IMR-90 (cell line): Measurements from ENCODE around the gene ADAMTS14. TPM values are rescaled to one million over a fixed set of nuclear protein-coding genes. Genes with fewer than 3 reads are reported as not detected.

Experiments used
- ATAC-seq: fragments of 200-7000 bp; cut with Tn5 transposase; 2 replicates; pipeline ENCODE4 v1.9.1; 2020; ENCODE audit warnings: low read depth, mild to moderate bottlenecking, moderate library complexity
- BruUV-seq: library from RNA; stranded (reverse); fragments of 400-500 nt; replicated peaks from 2 replicates; lab custom pipeline; 2021; lab: Mats Ljungman, UMichigan
- CTCF ChIA-PET: fragments of 300-600 bp; formaldehyde crosslinking; extraction: SDS; loops from one replicate; lab custom pipeline; 2021; ENCODE audit warnings: antibody characterized with exemption; lab: Yijun Ruan, JAX
- POLR2A ChIA-PET: fragments of 300-600 bp; sonication (Branson Sonifier 250); formaldehyde crosslinking; loops from one replicate; lab custom pipeline; 2022; ENCODE audit warnings: antibody characterized with exemption; ENCODE audit not compliant: unreplicated experiment; lab: Charles Lee
- DNase-seq: peaks from one replicate; pipeline ENCODE4 v3.0.0; 2013
- H2AFZ ChIP-seq: replicated peaks from 2 replicates; pipeline ENCODE3; 2013; ENCODE audit warnings: low read length, mild to moderate bottlenecking; ENCODE audit not compliant: poor library complexity
- H2AK5ac ChIP-seq: 2 replicates; pipeline ENCODE4 v1.6.1; 2013; ENCODE audit warnings: low read depth, low read length, inconsistent platforms
- H2AK9ac ChIP-seq: replicated peaks from 2 replicates; pipeline ENCODE3; 2013; ENCODE audit warnings: mild to moderate bottlenecking, low read depth, low read length, moderate library complexity; ENCODE audit not compliant: poor library complexity
- H2BK120ac ChIP-seq: 2 replicates; pipeline ENCODE4 v1.6.1; 2013; ENCODE audit warnings: low read depth, low read length, inconsistent platforms
- H2BK15ac ChIP-seq: 3 replicates; pipeline ENCODE4 v1.6.1; 2013; ENCODE audit warnings: low read depth, low read length, inconsistent platforms
- H2BK20ac ChIP-seq: 2 replicates; pipeline ENCODE4 v1.6.1; 2013; ENCODE audit warnings: low read depth, mild to moderate bottlenecking, inconsistent platforms, low read length, moderate library complexity
- H2BK5ac ChIP-seq: 2 replicates; pipeline ENCODE4 v1.6.1; 2013; ENCODE audit warnings: mild to moderate bottlenecking, low read depth, low read length, inconsistent platforms; ENCODE audit not compliant: poor library complexity, severe bottlenecking
- H3K14ac ChIP-seq: replicated peaks from 2 replicates; pipeline ENCODE4 v1.6.1; 2013; ENCODE audit warnings: low read depth, low read length, inconsistent platforms
- H3K18ac ChIP-seq: 2 replicates; pipeline ENCODE4 v1.6.1; 2013; ENCODE audit warnings: low read depth, low read length, control low read depth
- H3K23ac ChIP-seq: 2 replicates; pipeline ENCODE4 v1.6.1; 2013; ENCODE audit warnings: low read depth, low read length, inconsistent platforms
- H3K27ac ChIP-seq: 2 replicates; pipeline ENCODE4 v1.5.1; 2013; ENCODE audit warnings: mild to moderate bottlenecking, control low read depth, low read length; ENCODE audit not compliant: insufficient read depth
- H3K27me3 ChIP-seq: 2 replicates; pipeline ENCODE4 v1.6.1; 2013; ENCODE audit warnings: low read length; ENCODE audit not compliant: control insufficient read depth, insufficient read depth
- H3K36me3 ChIP-seq: 2 replicates; pipeline ENCODE4 v1.6.1; 2013; ENCODE audit warnings: low read length, mixed read lengths; ENCODE audit not compliant: control insufficient read depth, insufficient read depth
- H3K4ac ChIP-seq: 2 replicates; pipeline ENCODE4 v1.6.1; 2013; ENCODE audit warnings: low read depth, low read length, inconsistent platforms
- H3K4me1 ChIP-seq: 2 replicates; pipeline ENCODE4 v1.6.1; 2013; ENCODE audit warnings: low read length, mixed read lengths; ENCODE audit not compliant: control insufficient read depth, insufficient read depth
- H3K4me2 ChIP-seq: 2 replicates; pipeline ENCODE4 v1.6.1; 2013; ENCODE audit warnings: low read depth, mild to moderate bottlenecking, control low read depth, low read length, moderate library complexity
- H3K4me3 ChIP-seq: 2 replicates; pipeline ENCODE4 v1.5.1; 2013; ENCODE audit warnings: low read depth, mild to moderate bottlenecking, control low read depth, low read length, moderate library complexity; ENCODE audit not compliant: insufficient read depth
- H3K56ac ChIP-seq: 2 replicates; pipeline ENCODE4 v1.6.1; 2013; ENCODE audit warnings: low read length, inconsistent platforms; ENCODE audit not compliant: insufficient read depth; ENCODE audit errors: extremely low read depth
- H3K79me1 ChIP-seq, 2 experiments: 2 replicates each; pipeline ENCODE4 v1.6.1; 2013; ENCODE audit warnings: low read length in 2 of 2, inconsistent platforms in 1 of 2, low read depth in 1 of 2
- H3K9ac ChIP-seq: 2 replicates; pipeline ENCODE4 v1.6.1; 2013; ENCODE audit warnings: low read depth, low read length, control low read depth
- H3K9me1 ChIP-seq: 2 replicates; pipeline ENCODE4 v1.6.1; 2013; ENCODE audit warnings: low read length, inconsistent platforms; ENCODE audit not compliant: insufficient read depth
- H3K9me3 ChIP-seq: 2 replicates; pipeline ENCODE4 v1.6.1; 2013; ENCODE audit warnings: low read length; ENCODE audit not compliant: control insufficient read depth, insufficient read depth
- H4K20me1 ChIP-seq: 2 replicates; pipeline ENCODE4 v1.6.1; 2013; ENCODE audit warnings: low read length, inconsistent platforms; ENCODE audit not compliant: insufficient read depth
- H4K5ac ChIP-seq: 2 replicates; pipeline ENCODE4 v1.6.1; 2013; ENCODE audit warnings: mild to moderate bottlenecking, low read depth, low read length, control low read depth
- H4K8ac ChIP-seq, 2 experiments: 2 replicates each; pipeline ENCODE4 v1.6.1; 2013; ENCODE audit warnings: low read depth in 2 of 2, low read length in 2 of 2, control low read depth in 1 of 2, inconsistent platforms in 1 of 2
- H4K91ac ChIP-seq: 2 replicates; pipeline ENCODE4 v1.6.1; 2013; ENCODE audit warnings: low read depth, low read length, inconsistent platforms; ENCODE audit not compliant: insufficient read depth
- BHLHE40 ChIP-seq: fragments of 150-350 bp; IDR thresholded peaks from 2 replicates; pipeline ENCODE4 v1.6.1; 2016; ENCODE audit warnings: mild to moderate bottlenecking, low read depth, low read length
- CEBPB ChIP-seq: IDR thresholded peaks from 2 replicates; pipeline ENCODE4 v1.6.1; 2012; ENCODE audit warnings: low read depth, low read length, improper control_type of control experiment
- FOS ChIP-seq: fragments of 150-350 bp; IDR thresholded peaks from 2 replicates; pipeline ENCODE4 v1.6.1; 2016; ENCODE audit warnings: low read depth, low read length
- MAFK ChIP-seq: IDR thresholded peaks from 2 replicates; pipeline ENCODE4 v1.6.1; 2012; ENCODE audit warnings: low read depth, low read length, improper control_type of control experiment
- MAZ ChIP-seq: IDR thresholded peaks from 2 replicates; pipeline ENCODE4 v1.6.1; 2012; ENCODE audit warnings: low read depth, mild to moderate bottlenecking, low read length, improper control_type of control experiment, moderate library complexity, borderline replicate concordance
- POLR2A ChIP-seq: IDR thresholded peaks from 2 replicates; pipeline ENCODE4 v1.6.1; 2012; ENCODE audit warnings: mild to moderate bottlenecking, low read depth, low read length
- RAD21 ChIP-seq: IDR thresholded peaks from 2 replicates; pipeline ENCODE4 v1.6.1; 2012; ENCODE audit warnings: low read length, improper control_type of control experiment
- RCOR1 ChIP-seq: IDR thresholded peaks from 2 replicates; pipeline ENCODE4 v1.6.1; 2012; ENCODE audit warnings: mild to moderate bottlenecking, low read length, improper control_type of control experiment; ENCODE audit not compliant: insufficient replicate concordance
- RFX5 ChIP-seq: IDR thresholded peaks from 2 replicates; pipeline ENCODE4 v1.8.0; 2012; ENCODE audit warnings: low read depth, mild to moderate bottlenecking, low read length, moderate library complexity
- WGBS, 2 experiments: methylation state at CpG; one replicate each; pipeline versions ENCODE4 v1.1.5 to v1.1.7; 2013; ENCODE audit warnings: missing lambda C conversion rate in 2 of 2; ENCODE audit not compliant: insufficient read length in 1 of 2; ENCODE audit errors: extremely low coverage in 2 of 2; 5-methylcytosine and 5-hydroxymethylcytosine counted together
- dilution Hi-C: fragments of 300-500 bp; cut with HindIII; formaldehyde crosslinking; loops from one replicate; pipeline ENCODE4 v1.14.3; 2018; ENCODE audit warnings: low sequenced_read_pairs; ENCODE audit not compliant: unreplicated experiment
- in situ Hi-C: fragments of 300-500 bp; cut with MboI; formaldehyde crosslinking; loops from 3 replicates; pipeline ENCODE4 v1.14.3; 2019; ENCODE audit warnings: low sequenced_read_pairs, inconsistent platforms, mixed read lengths
- intact Hi-C: fragments of 100-400 bp; cut with micrococcal nuclease; formaldehyde crosslinking; loops from 2 replicates; pipeline ENCODE4 v1.10.0; 2022
- polyA plus RNA-seq, 3 experiments: library from polyadenylated mRNA; depleted of rRNA; stranded (reverse); fragments of >200 nt; gene quantifications; 2 replicates each; pipeline ENCODE4 v1.2.3, GENCODE V29; 2012; ENCODE audit warnings: low replicate concordance in 1 of 3
- total RNA-seq: library from RNA; depleted of rRNA; stranded (reverse); fragments of >200 nt; gene quantifications from 2 replicates; pipeline ENCODE4 v1.2.3, GENCODE V29; 2012
- TF ChIP-seq, protein P1 (sequence below): conservative IDR thresholded peaks from 2 replicates; pipeline ENCODE4 v1.5.1; 2012; ENCODE audit warnings: mild to moderate bottlenecking, low read depth, low read length, improper control_type of control experiment
- TF ChIP-seq, protein P2 (sequence below): fragments of 150-350 bp; IDR thresholded peaks from 2 replicates; pipeline ENCODE4 v1.6.1; 2017; ENCODE audit warnings: mild to moderate bottlenecking, antibody characterized with exemption, low read length, low read depth
- TF ChIP-seq, protein P3 (sequence below): fragments of 150-350 bp; IDR thresholded peaks from 2 replicates; pipeline ENCODE4 v1.6.1; 2016; ENCODE audit warnings: low read depth, mild to moderate bottlenecking, low read length, moderate library complexity, borderline replicate concordance

Gene ADAMTS14
- total and polyA plus RNA-seq, 2 of the 4 experiments (the other 2 are of a cell fraction), result under 0.01 to 0.31 TPM

DNA sequence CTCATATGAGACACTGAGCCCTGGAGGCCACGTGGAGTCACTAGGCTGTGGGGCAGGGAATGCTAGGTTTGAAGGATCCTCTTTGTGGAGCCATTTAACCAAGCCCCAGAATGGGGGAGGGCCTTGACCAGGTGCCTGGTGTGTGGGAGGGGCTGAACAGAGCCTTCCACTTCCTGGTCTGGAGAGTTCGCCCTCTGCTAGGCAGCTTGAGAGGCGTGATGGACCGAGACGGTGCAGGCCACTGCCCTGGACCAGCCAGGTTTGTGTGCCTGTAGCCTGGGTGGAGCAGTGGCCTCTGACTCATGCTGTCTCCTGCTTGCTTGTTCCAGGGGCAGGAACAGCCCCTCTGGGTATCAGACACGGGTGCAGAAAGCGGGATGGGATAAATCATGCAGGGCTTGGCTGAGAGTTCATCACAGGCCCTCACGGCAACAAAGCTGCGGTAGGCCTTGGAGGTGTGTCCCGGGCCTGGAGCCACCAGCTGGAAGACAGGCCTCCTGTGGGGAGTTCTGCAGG, 27.4 kb downstream of the ADAMTS14 start:
- no peak overlapping the region for H3K4me3 ChIP-seq
- DNase-seq (no peak), ATAC-seq (no peak)
- ChIA-PET POLR2A (no interaction called here), CTCF (no interaction called here)
- no peak overlapping the region for H4K8ac ChIP-seq
- WGBS, 2 experiments, result 65% methylated on average over 5 of the region's 10 CpGs; no CpG with 5 or more reads in 1 of the 2 experiments
- no peak for TF ChIP-seq MAZ
- no peak for TF ChIP-seq MAFK
- TF ChIP-seq RAD21, result no peak
- no peak for TF ChIP-seq BHLHE40
- TF ChIP-seq, protein P1, sequence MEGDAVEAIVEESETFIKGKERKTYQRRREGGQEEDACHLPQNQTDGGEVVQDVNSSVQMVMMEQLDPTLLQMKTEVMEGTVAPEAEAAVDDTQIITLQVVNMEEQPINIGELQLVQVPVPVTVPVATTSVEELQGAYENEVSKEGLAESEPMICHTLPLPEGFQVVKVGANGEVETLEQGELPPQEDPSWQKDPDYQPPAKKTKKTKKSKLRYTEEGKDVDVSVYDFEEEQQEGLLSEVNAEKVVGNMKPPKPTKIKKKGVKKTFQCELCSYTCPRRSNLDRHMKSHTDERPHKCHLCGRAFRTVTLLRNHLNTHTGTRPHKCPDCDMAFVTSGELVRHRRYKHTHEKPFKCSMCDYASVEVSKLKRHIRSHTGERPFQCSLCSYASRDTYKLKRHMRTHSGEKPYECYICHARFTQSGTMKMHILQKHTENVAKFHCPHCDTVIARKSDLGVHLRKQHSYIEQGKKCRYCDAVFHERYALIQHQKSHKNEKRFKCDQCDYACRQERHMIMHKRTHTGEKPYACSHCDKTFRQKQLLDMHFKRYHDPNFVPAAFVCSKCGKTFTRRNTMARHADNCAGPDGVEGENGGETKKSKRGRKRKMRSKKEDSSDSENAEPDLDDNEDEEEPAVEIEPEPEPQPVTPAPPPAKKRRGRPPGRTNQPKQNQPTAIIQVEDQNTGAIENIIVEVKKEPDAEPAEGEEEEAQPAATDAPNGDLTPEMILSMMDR, result no peak
- TF ChIP-seq FOS, result no peak
- TF ChIP-seq POLR2A, result no peak
- TF ChIP-seq RCOR1, result no peak
- TF ChIP-seq, protein P2, sequence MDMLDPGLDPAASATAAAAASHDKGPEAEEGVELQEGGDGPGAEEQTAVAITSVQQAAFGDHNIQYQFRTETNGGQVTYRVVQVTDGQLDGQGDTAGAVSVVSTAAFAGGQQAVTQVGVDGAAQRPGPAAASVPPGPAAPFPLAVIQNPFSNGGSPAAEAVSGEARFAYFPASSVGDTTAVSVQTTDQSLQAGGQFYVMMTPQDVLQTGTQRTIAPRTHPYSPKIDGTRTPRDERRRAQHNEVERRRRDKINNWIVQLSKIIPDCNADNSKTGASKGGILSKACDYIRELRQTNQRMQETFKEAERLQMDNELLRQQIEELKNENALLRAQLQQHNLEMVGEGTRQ, result no peak
- TF ChIP-seq RFX5, result no peak
- TF ChIP-seq CEBPB, result no peak
- TF ChIP-seq, protein P3, sequence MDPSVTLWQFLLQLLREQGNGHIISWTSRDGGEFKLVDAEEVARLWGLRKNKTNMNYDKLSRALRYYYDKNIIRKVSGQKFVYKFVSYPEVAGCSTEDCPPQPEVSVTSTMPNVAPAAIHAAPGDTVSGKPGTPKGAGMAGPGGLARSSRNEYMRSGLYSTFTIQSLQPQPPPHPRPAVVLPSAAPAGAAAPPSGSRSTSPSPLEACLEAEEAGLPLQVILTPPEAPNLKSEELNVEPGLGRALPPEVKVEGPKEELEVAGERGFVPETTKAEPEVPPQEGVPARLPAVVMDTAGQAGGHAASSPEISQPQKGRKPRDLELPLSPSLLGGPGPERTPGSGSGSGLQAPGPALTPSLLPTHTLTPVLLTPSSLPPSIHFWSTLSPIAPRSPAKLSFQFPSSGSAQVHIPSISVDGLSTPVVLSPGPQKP, result no peak
- H4K20me1 ChIP-seq, result no peaks in the 10 kb centered on the region
- no peaks in the 10 kb centered on the region for H3K79me1 ChIP-seq
- peaks cover 17% of the 10 kb centered on the region for H3K27me3 ChIP-seq
- no peak overlapping the region for H4K91ac ChIP-seq
- intact Hi-C loops, result no loop called here
- no peak overlapping the region for H2BK15ac ChIP-seq
- H2BK120ac ChIP-seq, result no peak overlapping the region
- H3K4ac ChIP-seq, result no peak overlapping the region
- no peak overlapping the region for H3K23ac ChIP-seq
- H3K9me3 ChIP-seq, result no peaks in the 10 kb centered on the region
- H3K56ac ChIP-seq, result no peak overlapping the region
- no peak overlapping the region for H3K18ac ChIP-seq
- H3K4me1 ChIP-seq, result peaks cover 8% of the 10 kb centered on the region; the same call in 1 of the 2 replicates
- no peak overlapping the region for H3K27ac ChIP-seq
- H3K36me3 ChIP-seq, result no peaks in the 10 kb centered on the region
- no peak overlapping the region for H2BK5ac ChIP-seq
- H2BK20ac ChIP-seq, result no peak overlapping the region
- peak overlapping the region; percentile 42 for H2AK9ac ChIP-seq
- H3K14ac ChIP-seq, result no peak overlapping the region
- no peak overlapping the region for H2AK5ac ChIP-seq
- in situ Hi-C loops, result no loop called here
- no peak overlapping the region for H3K9ac ChIP-seq
- dilution Hi-C loops, result no loop called here
- H3K9me1 ChIP-seq, result peaks cover 5% of the 10 kb centered on the region; the same call in 1 of the 2 replicates
- no peak overlapping the region for H4K5ac ChIP-seq
- no TSS peak for BruUV-seq
- H3K4me2 ChIP-seq, result no peak overlapping the region
- H2AFZ ChIP-seq, result peak overlapping the region; percentile 53
